ENCODE results near the gene STRBP.

DNA sequence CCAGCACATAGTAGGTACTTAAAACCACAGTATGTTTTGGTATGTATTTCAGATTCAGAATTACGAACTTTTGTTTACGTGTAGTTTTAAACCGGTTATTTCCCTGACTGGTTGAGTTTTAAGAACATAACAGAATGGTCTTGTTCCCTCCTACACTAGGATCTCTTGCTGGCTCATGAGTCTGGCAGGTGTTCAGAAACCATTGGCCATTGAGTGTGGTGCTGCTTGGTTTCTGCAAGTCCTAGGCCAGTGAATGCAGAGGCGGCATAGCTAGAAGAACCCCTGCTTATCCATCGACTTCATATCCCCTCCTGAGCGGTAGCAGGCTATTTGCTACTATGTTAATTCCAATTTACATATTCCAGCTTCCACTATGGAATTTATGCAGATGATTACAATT, 169.3 kb downstream of the STRBP start:
- TF ChIP-seq, protein P1, sequence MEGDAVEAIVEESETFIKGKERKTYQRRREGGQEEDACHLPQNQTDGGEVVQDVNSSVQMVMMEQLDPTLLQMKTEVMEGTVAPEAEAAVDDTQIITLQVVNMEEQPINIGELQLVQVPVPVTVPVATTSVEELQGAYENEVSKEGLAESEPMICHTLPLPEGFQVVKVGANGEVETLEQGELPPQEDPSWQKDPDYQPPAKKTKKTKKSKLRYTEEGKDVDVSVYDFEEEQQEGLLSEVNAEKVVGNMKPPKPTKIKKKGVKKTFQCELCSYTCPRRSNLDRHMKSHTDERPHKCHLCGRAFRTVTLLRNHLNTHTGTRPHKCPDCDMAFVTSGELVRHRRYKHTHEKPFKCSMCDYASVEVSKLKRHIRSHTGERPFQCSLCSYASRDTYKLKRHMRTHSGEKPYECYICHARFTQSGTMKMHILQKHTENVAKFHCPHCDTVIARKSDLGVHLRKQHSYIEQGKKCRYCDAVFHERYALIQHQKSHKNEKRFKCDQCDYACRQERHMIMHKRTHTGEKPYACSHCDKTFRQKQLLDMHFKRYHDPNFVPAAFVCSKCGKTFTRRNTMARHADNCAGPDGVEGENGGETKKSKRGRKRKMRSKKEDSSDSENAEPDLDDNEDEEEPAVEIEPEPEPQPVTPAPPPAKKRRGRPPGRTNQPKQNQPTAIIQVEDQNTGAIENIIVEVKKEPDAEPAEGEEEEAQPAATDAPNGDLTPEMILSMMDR (IDR thresholded peaks at IDR 0.05) = no peak
- no peak for TF ChIP-seq POLR2AphosphoS5 (IDR thresholded peaks at IDR 0.05; ENCODE audit: insufficient read depth in 1 of 2, low read depth in 1 of 2)
